Kidney (tissue), 14 donors: ENCODE data around the gene ZBTB46. TPM values are rescaled to one million over a fixed set of nuclear protein-coding genes. Genes with fewer than 3 reads are reported as not detected.

Source experiments
- DNase-seq, 5 donors: peaks; one replicate each; pipeline ENCODE4 v3.0.0-alpha.2; 2013 to 2020
- FAIRE-seq: peaks from 2 replicates; lab custom pipeline; 2012; peaks lifted over from hg19 to GRCh38; lab: Jason Lieb, UNC
- H3K27ac ChIP-seq, 2 donors: one replicate each; pipeline ENCODE4 v1.7.0; 2013; ENCODE audit warnings: low read depth in 2 of 2, low read length in 2 of 2, inconsistent platforms in 1 of 2
- H3K27me3 ChIP-seq: one replicate; pipeline ENCODE4 v1.7.1; 2013; ENCODE audit warnings: low read length, inconsistent platforms; ENCODE audit not compliant: control insufficient read depth, insufficient read depth
- H3K36me3 ChIP-seq, 3 donors: one replicate each; pipeline versions ENCODE4 v1.7.0 to v1.7.1; 2013; ENCODE audit warnings: low read length in 3 of 3, control low read depth in 1 of 3, inconsistent platforms in 1 of 3; ENCODE audit not compliant: insufficient read depth in 3 of 3, control insufficient read depth in 2 of 3
- H3K4me1 ChIP-seq, 3 donors: one replicate each; pipeline versions ENCODE4 v1.7.0 to v1.7.1; 2013; ENCODE audit warnings: low read length in 3 of 3, inconsistent platforms in 1 of 3, low read depth in 1 of 3; ENCODE audit not compliant: control insufficient read depth in 2 of 3, insufficient read depth in 2 of 3
- H3K4me3 ChIP-seq, 3 donors: one replicate each; pipeline versions ENCODE4 v1.7.0 to v1.8.1; 2013; ENCODE audit warnings: low read length in 3 of 3, control low read depth in 1 of 3, inconsistent platforms in 1 of 3
- H3K9ac ChIP-seq, 3 donors: one replicate each; pipeline versions ENCODE4 v1.7.0 to v1.7.1; 2013; ENCODE audit warnings: low read length in 3 of 3, control low read depth in 1 of 3, inconsistent platforms in 1 of 3
- H3K9me3 ChIP-seq, 3 donors: one replicate each; pipeline versions ENCODE4 v1.7.0 to v1.7.1; 2013; ENCODE audit warnings: low read length in 3 of 3, control low read depth in 1 of 3, inconsistent platforms in 1 of 3; ENCODE audit not compliant: control insufficient read depth in 2 of 3, insufficient read depth in 1 of 3
- CTCF ChIP-seq: IDR thresholded peaks from 3 replicates; pipeline ENCODE4 v1.5.1; 2012; ENCODE audit warnings: mild to moderate bottlenecking, moderate library complexity, borderline replicate concordance; ENCODE audit not compliant: insufficient read depth; ENCODE audit errors: extremely low read depth
- intact Hi-C: fragments of 100-400 bp; cut with DNase I; formaldehyde crosslinking; loops from one replicate; pipeline ENCODE4 v1.11.1; 2022
- polyA plus RNA-seq: library from polyadenylated mRNA; stranded (reverse); fragments of 350-450 nt; fragmentation: Illumina TruSeq; extraction: RNeasy Lipid Tissue Mini Kit (QIAGEN cat#74804); gene quantifications from one replicate; pipeline ENCODE4 v1.2.3, GENCODE V29; 2014; ENCODE audit warnings: low read depth, low replicate concordance; ENCODE audit not compliant: insufficient read depth
- total RNA-seq: library from RNA; stranded (reverse); fragmentation: NEBNext Ultra II Directional; extraction: Animal tissue kit (Norgen Biotek cat#: 25700); gene quantifications from one replicate; pipeline ENCODE4 v1.2.1, GENCODE V29; 2021
- donor health status: control.
- donor health status: control.
- donor health status: control.
- donor health status: control.
- donor health status: control.
- donor health status: DM: yes; HTN: yes; CAD: no.
- donor health status: Normal renal cell carcinoma (clear cell type).

The ZBTB46 gene
- total and polyA plus RNA-seq, 2 donors from 2014 or later = 4.5 to 24.0 TPM

- FAIRE-seq = no peak
- Histone ChIP-seq H3K9ac (no peak overlapping the region), H3K27me3 (no peaks in the 10 kb centered on the region), H3K4me3 (no peak overlapping the region), H3K4me1 (peaks cover 0 to 15% (median 0%) of the 10 kb centered on the region in 3 donors), H3K9me3 (no peaks in the 10 kb centered on the region), H3K36me3 (peaks cover 0 to 3% (median 0%) of the 10 kb centered on the region in 3 donors), H3K27ac (no peak overlapping the region)
- no peak for TF ChIP-seq CTCF
- intact Hi-C loops = no loop called here
- DNase-seq = peak in 1 of 5 donors; percentile 70
Observed at GRCh38 chr20:63771046-63771707, 59.9 kb downstream of the ZBTB46 start.

DNA sequence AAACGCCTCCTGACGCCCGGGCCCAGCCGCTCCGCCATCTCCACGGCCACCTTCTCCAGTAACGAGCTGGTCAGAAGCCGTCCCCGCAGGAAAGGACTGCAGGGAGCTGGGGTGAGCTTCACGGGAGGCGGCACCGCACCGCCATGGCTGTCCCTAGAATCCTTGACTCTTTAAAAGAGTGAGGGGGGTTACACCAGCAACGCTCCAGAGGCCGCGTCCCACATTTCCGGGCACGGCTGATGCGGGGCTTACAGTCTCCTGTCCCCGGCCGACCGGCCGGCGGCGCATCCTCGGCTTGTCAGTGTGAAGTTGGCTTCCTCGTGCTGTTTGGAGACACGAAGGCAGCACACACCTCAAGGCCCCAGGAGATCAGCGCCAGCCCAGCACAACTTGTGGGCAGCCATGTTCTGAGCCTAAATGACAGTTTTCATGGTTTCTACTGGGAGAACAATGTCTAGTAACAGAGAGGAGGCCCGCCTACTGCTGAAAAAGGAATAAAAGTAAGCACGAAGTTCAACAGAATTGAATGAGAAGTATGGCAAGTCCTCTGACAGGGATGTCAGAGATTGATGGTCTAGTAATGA is 61.1 kb downstream of the ZBTB46 start:
- H3K36me3 ChIP-seq = peaks cover 0 to 3% (median 0%) of the 10 kb centered on the region in 3 donors
- intact Hi-C loops = no loop called here

GRCh38 chr20:63768591-63769515 is 62.2 kb downstream of the ZBTB46 start:
- Histone ChIP-seq H3K27ac (no peak overlapping the region), H3K9me3 (no peaks in the 10 kb centered on the region), H3K4me1 (peaks cover 0 to 8% (median 0%) of the 10 kb centered on the region in 3 donors), H3K4me3 (no peak overlapping the region), H3K9ac (no peak overlapping the region), H3K27me3 (no peaks in the 10 kb centered on the region), H3K36me3 (peaks cover 0 to 3% (median 0%) of the 10 kb centered on the region in 3 donors)
- no peak for FAIRE-seq
- peak in 1 of 5 donors; percentile 53 for DNase-seq
- intact Hi-C loops = no loop called here
- no peak for TF ChIP-seq CTCF

More for the DNA sequence above, 61.1 kb downstream of the ZBTB46 start:
- H3K4me3 ChIP-seq = no peak overlapping the region
- no peak overlapping the region for H3K9ac ChIP-seq
- H3K27me3 ChIP-seq = no peaks in the 10 kb centered on the region
- H3K27ac ChIP-seq = no peak overlapping the region
- peaks cover 0 to 11% (median 0%) of the 10 kb centered on the region in 3 donors for H3K4me1 ChIP-seq
- no peak for TF ChIP-seq CTCF
- FAIRE-seq (no peak), DNase-seq (peak in 1 of 5 donors; percentile 74)
- H3K9me3 ChIP-seq = no peaks in the 10 kb centered on the region
